ENCODE data around the gene ZNF701. TPM values are rescaled to one million over a fixed set of nuclear protein-coding genes. Genes with fewer than 3 reads are reported as not detected.
A peak's percentile ranks its signal among the peaks of the same experiment; 100 is the strongest.
"Not testable (repeated sequence)": the region's sequence is repeated elsewhere in the genome, so short reads cannot be mapped to it uniquely, and the experiment has no call there.

The ZNF701 gene
- total RNA-seq, 1 donor from 2014 or later = 22.8 TPM

- Mint-ChIP-seq H3K4me1 (ENCODE audit: low read depth, unreplicated experiment) (peaks cover 6% of the 10 kb centered on the region), H3K9me3 (ENCODE audit: unreplicated experiment) (peaks cover 8% of the 10 kb centered on the region), H3K27ac (ENCODE audit: unreplicated experiment) (peak overlapping the region; percentile 76), H3K27me3 (ENCODE audit: unreplicated experiment) (peaks cover 2% of the 10 kb centered on the region), H3K36me3 (ENCODE audit: unreplicated experiment) (peaks cover 20% of the 10 kb centered on the region), H3K4me3 (ENCODE audit: unreplicated experiment) (peak overlapping the region; percentile 93)
- peak; percentile 98 for DNase-seq
- TF ChIP-seq CTCF (IDR thresholded peaks at IDR 0.05; ENCODE audit: partially characterized antibody, unreplicated experiment) = peak; percentile 68
Observed at GRCh38 chr19:52601025-52601973, 31.2 kb downstream of the ZNF701 start.

- H3K27ac Mint-ChIP-seq (ENCODE audit: unreplicated experiment) = peak overlapping the region; percentile 76
- DNase-seq = not testable (repeated sequence)
Observed at GRCh38 chr19:52601974-52602366, 31.9 kb downstream of the ZNF701 start.

GRCh38 chr19:52602941-52603340, 32.9 kb downstream of the ZNF701 start:
- no peak overlapping the region for H3K27ac Mint-ChIP-seq (ENCODE audit: unreplicated experiment)
- peaks cover 6% of the 10 kb centered on the region for H3K4me1 Mint-ChIP-seq (ENCODE audit: low read depth, unreplicated experiment)
- TF ChIP-seq CTCF (IDR thresholded peaks at IDR 0.05; ENCODE audit: partially characterized antibody, unreplicated experiment) = no peak
- H3K9me3 Mint-ChIP-seq (ENCODE audit: unreplicated experiment) = peaks cover 2% of the 10 kb centered on the region
- DNase-seq = no peak
- no peak overlapping the region for H3K4me3 Mint-ChIP-seq (ENCODE audit: unreplicated experiment)
- peaks cover 2% of the 10 kb centered on the region for H3K27me3 Mint-ChIP-seq (ENCODE audit: unreplicated experiment)
- peaks cover 5% of the 10 kb centered on the region for H3K36me3 Mint-ChIP-seq (ENCODE audit: unreplicated experiment)

More at GRCh38 chr19:52601974-52602366, 31.9 kb downstream of the ZNF701 start:
- H3K9me3 Mint-ChIP-seq (ENCODE audit: unreplicated experiment); H3K4me1 Mint-ChIP-seq (ENCODE audit: low read depth, unreplicated experiment); H3K27me3 Mint-ChIP-seq (ENCODE audit: unreplicated experiment): not testable (repeated sequence)
- Mint-ChIP-seq H3K4me3 (ENCODE audit: unreplicated experiment) (peak overlapping the region; percentile 93), H3K36me3 (ENCODE audit: unreplicated experiment) (peaks cover 13% of the 10 kb centered on the region)

GRCh38 chr19:52603558-52604207, 33.6 kb downstream of the ZNF701 start:
- no peak overlapping the region for H3K27ac Mint-ChIP-seq (ENCODE audit: unreplicated experiment)
- DNase-seq = no peak
- H3K4me1 Mint-ChIP-seq (ENCODE audit: low read depth, unreplicated experiment) = peaks cover 6% of the 10 kb centered on the region
- peaks cover 2% of the 10 kb centered on the region for H3K27me3 Mint-ChIP-seq (ENCODE audit: unreplicated experiment)
- no peak for TF ChIP-seq CTCF (IDR thresholded peaks at IDR 0.05; ENCODE audit: partially characterized antibody, unreplicated experiment)
- peaks cover 5% of the 10 kb centered on the region for H3K36me3 Mint-ChIP-seq (ENCODE audit: unreplicated experiment)
- peaks cover 2% of the 10 kb centered on the region for H3K9me3 Mint-ChIP-seq (ENCODE audit: unreplicated experiment)
- no peak overlapping the region for H3K4me3 Mint-ChIP-seq (ENCODE audit: unreplicated experiment)

GRCh38 chr19:52613299-52613906, 43.3 kb downstream of the ZNF701 start:
- DNase-seq = no peak
- peaks cover 3% of the 10 kb centered on the region for H3K27me3 Mint-ChIP-seq (ENCODE audit: unreplicated experiment)
- no peaks in the 10 kb centered on the region for H3K4me1 Mint-ChIP-seq (ENCODE audit: low read depth, unreplicated experiment)
- no peak overlapping the region for H3K27ac Mint-ChIP-seq (ENCODE audit: unreplicated experiment)
- peaks cover 4% of the 10 kb centered on the region for H3K9me3 Mint-ChIP-seq (ENCODE audit: unreplicated experiment)
- no peak for TF ChIP-seq CTCF (IDR thresholded peaks at IDR 0.05; ENCODE audit: partially characterized antibody, unreplicated experiment)
- H3K36me3 Mint-ChIP-seq (ENCODE audit: unreplicated experiment) = peaks cover 46% of the 10 kb centered on the region
- no peak overlapping the region for H3K4me3 Mint-ChIP-seq (ENCODE audit: unreplicated experiment)

Data from glutamatergic neuron (in vitro differentiated cells).